HG03354 (cell line): ENCODE measurements around the gene CT45A9.
"Not testable (repeated sequence)": the region's sequence is repeated elsewhere in the genome, so short reads cannot be mapped to it uniquely, and the experiment has no call there.

Experiments
- ATAC-seq: cut with Tn5 transposase; IDR thresholded peaks from one replicate; pipeline ENCODE4 v1.9.1; 2021; ENCODE audit warnings: mild to moderate bottlenecking; ENCODE audit not compliant: unreplicated experiment, poor library complexity, severe bottlenecking

CT45A9 gene

GRCh38 chrX:135871712-135872111 lies at the start of gene CT45A9:
Gene CT45A9, minus strand, starts transcription at chrX:135871812. Its CDS starts 3,751 bp downstream, at chrX:135868061.
- ATAC-seq: not testable (repeated sequence)

- not testable (repeated sequence) for ATAC-seq
Observed at GRCh38 chrX:135920516-135920915, 48.9 kb upstream of the CT45A9 start.

GRCh38 chrX:135914404-135914803 lies 42.8 kb upstream of the CT45A9 start:
- no peak for ATAC-seq

- no peak for ATAC-seq
Observed at GRCh38 chrX:135910251-135910650, 38.6 kb upstream of the CT45A9 start.

GRCh38 chrX:135893294-135893817 lies 21.7 kb upstream of the CT45A9 start, which contains the start of the genes CT45A10 and SAGE1:
Gene CT45A10, minus strand, starts transcription at chrX:135893444. Its CDS starts 8,100 bp downstream, at chrX:135885344.
Gene SAGE1, plus strand, starts transcription at chrX:135893716. Its CDS starts 2,527 bp downstream, at chrX:135896243.
- no peak for ATAC-seq

GRCh38 chrX:135892781-135893180 lies 21.2 kb upstream of the CT45A9 start:
- ATAC-seq: no peak

- ATAC-seq: no peak
Observed at GRCh38 chrX:135890087-135890585, 18.5 kb upstream of the CT45A9 start.

- not testable (repeated sequence) for ATAC-seq
Observed at GRCh38 chrX:135888976-135889375, 17.4 kb upstream of the CT45A9 start.

- not testable (repeated sequence) for ATAC-seq
Observed at GRCh38 chrX:135888230-135888629, 16.6 kb upstream of the CT45A9 start.

- not testable (repeated sequence) for ATAC-seq
Observed at GRCh38 chrX:135882741-135883140, 11.1 kb upstream of the CT45A9 start.

- ATAC-seq: not testable (repeated sequence)
Observed at GRCh38 chrX:135854438-135854837, 17.2 kb downstream of the CT45A9 start, which contains the start of gene CT45A8. Gene CT45A8, minus strand, starts transcription at chrX:135854538. Its CDS starts 3,755 bp downstream, at chrX:135850783.

- ATAC-seq: not testable (repeated sequence)
Observed at GRCh38 chrX:135837180-135837579, 34.4 kb downstream of the CT45A9 start, which contains the start of gene CT45A7. Gene CT45A7, minus strand, starts transcription at chrX:135837280. Its CDS starts 3,747 bp downstream, at chrX:135833533.

GRCh38 chrX:135819912-135820311 lies 51.7 kb downstream of the CT45A9 start, which contains the start of gene CT45A2:
Gene CT45A2, minus strand, starts transcription at chrX:135820012. Its CDS starts 3,747 bp downstream, at chrX:135816265.
- ATAC-seq: not testable (repeated sequence)
